Stimulated activated CD4-positive, alpha-beta T cell treated with anti-CD3 and anti-CD28 coated beads, TNF-alpha, amount 100 ng/mL, for 24 hours (primary cell): Measurements from ENCODE around the gene STRBP.
"Not testable (repeated sequence)": the region's sequence is repeated elsewhere in the genome, so short reads cannot be mapped to it uniquely, and the experiment has no call there.

Experiments
- DNase-seq, 3 experiments: peaks; one replicate each; pipeline ENCODE4 v3.0.0-alpha.2; 2020; ENCODE audit warnings: low read depth in 3 of 3

The STRBP gene

GRCh38 chr9:123283048-123283408, 14.6 kb upstream of the STRBP start:
- DNase-seq: no peak

- DNase-seq: no peak
Observed at GRCh38 chr9:123282362-123283047, 14.1 kb upstream of the STRBP start.

- no peak for DNase-seq
Observed at GRCh38 chr9:123281659-123282350, 13.4 kb upstream of the STRBP start.

GRCh38 chr9:123278879-123279493, 10.6 kb upstream of the STRBP start:
- not testable (repeated sequence) for DNase-seq

DNA sequence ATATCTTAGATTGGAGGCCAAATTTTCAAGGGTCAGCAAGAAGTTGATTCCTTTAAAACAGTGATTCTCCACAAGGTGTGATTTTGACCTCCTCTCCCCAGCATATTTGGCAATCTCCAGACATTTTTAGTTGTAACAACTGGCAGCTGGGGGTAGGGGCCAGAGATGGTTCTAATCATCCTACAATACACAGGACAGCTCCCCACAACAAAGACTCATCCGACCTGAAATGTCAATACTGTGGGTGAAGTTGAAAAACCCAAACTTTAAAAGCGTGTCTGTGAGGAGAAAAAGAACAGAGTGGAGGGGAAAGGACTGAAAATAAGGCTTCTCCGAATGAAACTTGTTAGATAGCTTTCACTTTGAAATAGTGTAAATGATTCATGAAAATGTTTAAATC, 10.0 kb upstream of the STRBP start:
- DNase-seq: no peak

GRCh38 chr9:123276551-123276950, 8.2 kb upstream of the STRBP start:
- DNase-seq: no peak

- not testable (repeated sequence) for DNase-seq
Observed at GRCh38 chr9:123271133-123271532, 2.7 kb upstream of the STRBP start.

DNA sequence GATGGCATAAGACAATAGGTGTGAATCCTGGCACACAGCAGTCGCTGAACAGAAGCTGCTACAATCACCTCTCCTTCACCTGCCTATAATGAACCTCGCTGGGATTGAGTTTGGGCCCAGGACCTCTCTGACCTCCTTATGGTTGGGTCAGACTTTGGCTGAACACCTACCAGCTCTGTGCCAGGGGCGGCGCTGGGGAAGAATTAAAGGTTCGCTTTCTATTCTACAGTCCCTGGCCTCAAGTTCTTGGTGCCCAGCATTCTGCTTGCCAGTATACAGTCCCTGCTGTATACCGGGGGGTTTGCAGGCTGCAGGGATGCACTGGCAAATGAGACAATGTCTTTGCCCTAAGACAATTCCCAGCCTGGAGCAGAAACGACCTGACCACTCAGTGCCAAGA, 895 bp upstream of the STRBP start:
- no peak for DNase-seq

DNA sequence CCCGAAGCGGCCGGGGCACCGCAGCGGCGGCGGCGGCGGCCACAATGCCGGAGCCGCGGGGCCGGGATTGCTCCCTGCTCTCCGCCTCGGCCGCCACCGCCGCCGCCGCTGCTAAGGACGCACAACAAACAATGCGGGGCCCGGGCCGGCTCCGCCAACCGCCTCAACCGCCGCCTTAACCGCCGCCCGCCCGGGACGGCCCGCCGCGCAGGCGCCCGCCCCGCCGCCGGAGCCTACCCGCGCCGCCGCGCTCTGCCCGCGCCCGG, 254 bp downstream of the STRBP start:
- DNase-seq: no peak

- DNase-seq: no peak
Observed at GRCh38 chr9:123267481-123268198, 746 bp downstream of the STRBP start.

DNA sequence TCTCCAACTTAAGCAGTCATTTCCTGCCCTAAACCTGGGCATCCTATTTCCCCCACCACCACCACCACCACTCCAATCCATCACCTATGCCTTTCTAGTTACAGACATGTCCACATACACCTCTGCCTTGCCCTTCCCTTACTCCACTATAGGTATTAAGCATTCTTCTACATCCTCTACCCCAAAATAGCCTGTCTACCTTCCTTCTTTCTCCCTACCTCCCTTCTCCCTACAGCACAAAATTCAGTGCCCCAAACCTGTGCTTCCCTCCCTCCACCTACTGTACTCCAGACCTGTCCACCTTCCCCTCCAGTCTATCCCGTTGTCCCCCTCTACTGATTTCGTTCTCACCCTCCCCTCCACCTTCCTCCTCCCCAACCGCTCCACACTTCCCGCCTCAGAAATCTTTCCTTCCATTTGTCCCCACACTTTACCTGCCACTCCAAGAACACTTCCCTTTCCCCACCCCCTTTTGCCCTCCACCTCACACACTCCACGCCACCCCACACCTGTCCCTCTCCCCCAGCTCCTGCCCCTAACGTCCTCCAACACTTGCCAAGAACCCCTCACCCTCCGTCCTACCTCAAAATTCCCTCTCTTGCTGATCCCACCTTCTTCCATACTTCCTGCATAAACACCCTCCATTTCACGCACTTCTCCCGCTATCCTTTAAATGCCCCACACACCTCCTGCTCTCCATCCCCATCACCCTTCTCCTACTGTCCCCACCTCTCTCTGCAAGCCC, 1.6 kb downstream of the STRBP start:
- no peak for DNase-seq

DNA sequence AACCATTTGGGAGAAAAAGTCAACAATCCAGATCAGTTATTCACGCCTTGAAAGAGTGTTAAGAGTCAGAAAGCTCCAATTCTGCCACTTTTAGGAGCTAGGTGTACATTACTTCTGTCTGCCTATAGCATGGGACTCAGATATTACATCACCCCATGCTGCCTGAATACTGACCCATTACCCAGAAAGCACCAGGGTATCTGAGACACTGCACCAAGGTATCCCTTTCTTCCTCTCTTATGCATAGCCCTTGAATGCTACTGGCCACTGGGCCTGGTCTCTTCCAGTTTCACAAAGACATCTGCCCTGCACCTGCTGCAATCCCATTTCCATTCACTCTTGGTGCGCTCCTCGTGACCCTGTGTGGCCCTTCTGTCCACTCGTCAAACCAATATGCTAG, 2.6 kb downstream of the STRBP start:
- no peak for DNase-seq

- no peak for DNase-seq
Observed at GRCh38 chr9:123263227-123263626, 5.2 kb downstream of the STRBP start.

GRCh38 chr9:123262338-123262737, 6.0 kb downstream of the STRBP start:
- no peak for DNase-seq

DNA sequence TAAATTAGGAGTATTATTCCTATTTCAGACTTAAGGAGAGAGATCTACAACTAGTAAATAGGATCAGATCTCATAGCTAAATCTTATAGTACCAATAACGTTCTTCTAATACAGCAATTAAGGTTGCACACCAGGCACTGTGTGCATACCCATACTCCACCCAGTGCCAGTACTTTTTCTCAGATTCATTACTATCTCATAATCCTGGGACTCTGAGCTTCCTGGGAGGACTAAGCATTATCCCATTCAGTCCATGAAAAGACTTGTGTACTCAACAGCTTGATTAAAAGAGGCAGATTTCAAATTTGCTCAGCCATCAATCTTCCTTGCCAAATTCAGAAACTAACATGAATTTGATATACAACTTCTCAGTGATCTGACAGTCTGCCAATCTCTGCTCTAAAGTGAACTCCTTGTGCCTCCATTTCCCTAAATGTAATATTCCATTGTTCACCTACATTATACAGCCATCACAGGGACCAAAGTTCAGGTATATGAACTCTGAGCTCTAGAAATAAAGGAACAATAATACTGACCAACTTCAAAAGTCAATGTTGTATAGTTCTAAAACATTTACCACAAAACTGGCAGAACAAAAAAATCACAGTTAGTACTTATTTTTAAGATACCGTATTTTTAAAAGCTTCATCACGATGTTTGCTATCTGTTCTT, 7.2 kb downstream of the STRBP start:
- no peak for DNase-seq

GRCh38 chr9:123260340-123260739, 8.0 kb downstream of the STRBP start:
- DNase-seq: no peak

DNA sequence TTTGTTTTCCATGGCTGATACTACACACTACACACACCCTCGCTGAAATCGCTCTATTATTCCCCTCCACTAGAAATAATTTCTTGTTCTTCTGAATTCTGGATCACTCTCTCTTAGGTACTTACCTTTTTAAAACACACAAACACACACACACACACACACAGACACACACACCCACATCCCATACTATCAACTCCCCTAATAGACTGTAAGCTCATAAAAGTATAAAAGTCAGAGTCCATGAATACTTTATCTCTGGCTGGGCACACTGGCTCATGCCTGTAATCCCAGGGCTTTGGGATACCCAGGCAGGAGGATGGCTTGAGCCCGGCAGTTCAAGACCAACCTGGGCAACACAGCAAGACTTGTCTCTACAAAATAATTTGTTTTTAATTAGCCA, 11.1 kb downstream of the STRBP start:
- DNase-seq: no peak

GRCh38 chr9:123255718-123256117, 12.7 kb downstream of the STRBP start:
- DNase-seq: no peak

GRCh38 chr9:123253204-123253603, 15.2 kb downstream of the STRBP start:
- DNase-seq: no peak

DNA sequence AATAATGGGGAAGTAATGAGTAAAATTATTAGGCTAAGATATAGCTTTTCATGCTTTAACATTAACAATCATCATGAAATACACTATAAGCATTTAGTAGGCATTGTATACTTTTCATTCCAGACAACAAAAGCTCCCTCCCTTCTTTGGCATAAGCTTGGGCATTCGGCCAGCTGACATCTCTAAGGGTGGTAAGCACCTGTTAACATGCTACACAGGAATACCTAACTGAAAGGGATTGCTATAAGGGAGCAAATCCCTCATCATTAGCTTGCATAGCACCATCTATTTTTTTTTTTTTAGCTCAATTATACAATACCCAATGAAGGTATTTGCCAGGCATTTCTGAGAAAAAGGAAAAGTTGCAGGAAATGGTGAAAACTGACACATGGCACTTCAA, 16.6 kb downstream of the STRBP start:
- DNase-seq: no peak

GRCh38 chr9:123251324-123251723, 17.1 kb downstream of the STRBP start:
- no peak for DNase-seq

GRCh38 chr9:123250504-123250903, 17.9 kb downstream of the STRBP start:
- no peak for DNase-seq
